DND-41 (cell line): ENCODE measurements around the gene ZNF638.

Experiments
- ATAC-seq: fragments of 200-7000 bp; cut with Tn5 transposase; 3 replicates; pipeline ENCODE4 v1.9.1; 2021; ENCODE audit warnings: low read depth; ENCODE audit not compliant: insufficient read depth
- DNase-seq: peaks from one replicate; pipeline ENCODE4 v3.0.0-alpha.2; 2020
- H2AFZ ChIP-seq: 2 replicates; pipeline ENCODE4 v1.6.0; 2012; ENCODE audit warnings: low read depth, low read length
- H3K27ac ChIP-seq: 2 replicates; pipeline ENCODE4 v1.5.1; 2012; ENCODE audit warnings: low read length, inconsistent platforms
- H3K27me3 ChIP-seq: fragments of 200-600 bp; sonication (generic); 2 replicates; pipeline ENCODE4 v1.6.0; 2012; ENCODE audit warnings: low read length, mild to moderate bottlenecking, inconsistent platforms; ENCODE audit not compliant: insufficient read depth, poor library complexity
- H3K36me3 ChIP-seq: 2 replicates; pipeline ENCODE4 v1.5.1; 2012; ENCODE audit warnings: low read length, inconsistent platforms; ENCODE audit not compliant: insufficient read depth
- H3K4me1 ChIP-seq: 2 replicates; pipeline ENCODE4 v1.5.1; 2012; ENCODE audit warnings: mild to moderate bottlenecking, low read length; ENCODE audit not compliant: insufficient read depth
- H3K4me2 ChIP-seq: 2 replicates; pipeline ENCODE4 v1.6.0; 2012; ENCODE audit warnings: mild to moderate bottlenecking, moderate library complexity, low read length, inconsistent platforms; ENCODE audit not compliant: insufficient read depth
- H3K4me3 ChIP-seq, 2 experiments: fragments of 200-600 bp in 1 of 2; shearing (Covaris generic) in 1 of 2; 2 replicates each; pipeline ENCODE4 v1.5.1; 2012 to 2016; ENCODE audit warnings: inconsistent platforms in 2 of 2, low read length in 2 of 2, mild to moderate bottlenecking in 2 of 2, low read depth in 1 of 2, moderate library complexity in 1 of 2
- H3K79me2 ChIP-seq: 2 replicates; pipeline ENCODE4 v1.6.0; 2012; ENCODE audit warnings: low read length, inconsistent platforms; ENCODE audit not compliant: insufficient read depth
- H3K9ac ChIP-seq: 2 replicates; pipeline ENCODE4 v1.6.0; 2012; ENCODE audit warnings: low read depth, mild to moderate bottlenecking, inconsistent platforms, low read length, moderate library complexity
- H3K9me3 ChIP-seq: 2 replicates; pipeline ENCODE4 v1.5.1; 2012; ENCODE audit warnings: low read length, moderate library complexity, mild to moderate bottlenecking, inconsistent platforms; ENCODE audit not compliant: insufficient read depth, severe bottlenecking
- H4K20me1 ChIP-seq: 2 replicates; pipeline ENCODE4 v1.6.0; 2012; ENCODE audit warnings: low read length; ENCODE audit not compliant: insufficient read depth
- CTCF ChIP-seq: IDR thresholded peaks from 2 replicates; pipeline ENCODE4 v1.5.1; 2012; ENCODE audit warnings: borderline replicate concordance, low read length, moderate library complexity, mild to moderate bottlenecking; ENCODE audit not compliant: poor library complexity, severe bottlenecking; ENCODE audit errors: extremely low read depth
- EZH2 ChIP-seq: IDR thresholded peaks from 3 replicates; pipeline ENCODE4 v1.6.1; 2012; ENCODE audit warnings: borderline replicate concordance, low read depth, mild to moderate bottlenecking, moderate library complexity, low read length, inconsistent platforms; ENCODE audit not compliant: severe bottlenecking

ZNF638 gene

GRCh38 chr2:71323386-71323785 lies 8.2 kb upstream of the ZNF638 start:
- Histone ChIP-seq H3K9me3 (no peaks in the 10 kb centered on the region), H3K4me3 (no peak overlapping the region), H3K4me1 (no peaks in the 10 kb centered on the region), H4K20me1 (no peaks in the 10 kb centered on the region), H3K27ac (no peak overlapping the region), H3K27me3 (no peaks in the 10 kb centered on the region), H2AFZ (no peak overlapping the region), H3K4me2 (no peak overlapping the region), H3K79me2 (no peaks in the 10 kb centered on the region), H3K36me3 (no peaks in the 10 kb centered on the region), H3K9ac (no peak overlapping the region)
- no peak for TF ChIP-seq CTCF
- no peak for TF ChIP-seq EZH2
- no peak for DNase-seq
- no peak for ATAC-seq

- no peak overlapping the region for H2AFZ ChIP-seq
- H3K4me2 ChIP-seq = no peak overlapping the region
- no peak for ATAC-seq
- peaks cover 4% of the 10 kb centered on the region for H3K27me3 ChIP-seq
- peaks cover under 1% of the 10 kb centered on the region; the same call in 1 of the 2 replicates for H3K36me3 ChIP-seq
- no peaks in the 10 kb centered on the region for H4K20me1 ChIP-seq
- H3K9me3 ChIP-seq = no peaks in the 10 kb centered on the region
- no peak overlapping the region for H3K4me3 ChIP-seq
- peaks cover 7% of the 10 kb centered on the region for H3K4me1 ChIP-seq
- TF ChIP-seq EZH2 = no peak
- no peak for TF ChIP-seq CTCF
- DNase-seq = no peak
- peaks cover 5% of the 10 kb centered on the region for H3K79me2 ChIP-seq
- H3K27ac ChIP-seq = no peak overlapping the region
- no peak overlapping the region for H3K9ac ChIP-seq
These were observed 4.6 kb upstream of the ZNF638 start for GRCh38 chr2:71326968-71327367.

- Histone ChIP-seq H4K20me1 (no peaks in the 10 kb centered on the region), H3K4me3 (no peak overlapping the region), H3K4me1 (peaks cover 10% of the 10 kb centered on the region), H3K9me3 (no peaks in the 10 kb centered on the region), H3K36me3 (peaks cover 5% of the 10 kb centered on the region; the same call in 1 of the 2 replicates), H2AFZ (no peak overlapping the region), H3K4me2 (no peak overlapping the region), H3K27ac (no peak overlapping the region), H3K9ac (no peak overlapping the region), H3K27me3 (peaks cover 4% of the 10 kb centered on the region), H3K79me2 (peaks cover 14% of the 10 kb centered on the region)
- ATAC-seq (no peak), DNase-seq (no peak)
- TF ChIP-seq EZH2 = no peak
- TF ChIP-seq CTCF = no peak
These were observed 3.7 kb upstream of the ZNF638 start for GRCh38 chr2:71327916-71328315.

- no peak for ATAC-seq
- H3K9me3 ChIP-seq = no peaks in the 10 kb centered on the region
These were observed 1.4 kb upstream of the ZNF638 start for GRCh38 chr2:71330155-71330554.

More at GRCh38 chr2:71330155-71330554, 1.4 kb upstream of the ZNF638 start:
- Histone ChIP-seq H3K27ac (no peak overlapping the region), H3K4me3 (no peak overlapping the region), H3K9ac (no peak overlapping the region), H4K20me1 (peaks cover 10% of the 10 kb centered on the region; the same call in 1 of the 2 replicates), H3K4me1 (peaks cover 31% of the 10 kb centered on the region), H3K4me2 (no peak overlapping the region), H2AFZ (no peak overlapping the region), H3K79me2 (peaks cover 36% of the 10 kb centered on the region), H3K27me3 (peaks cover 4% of the 10 kb centered on the region), H3K36me3 (peaks cover 14% of the 10 kb centered on the region)
- no peak for DNase-seq
- TF ChIP-seq CTCF (no peak), EZH2 (no peak)
